Muscle layer of duodenum (tissue), 2 donors: ENCODE measurements around the gene TXNL4A.

ENCODE experiments used
- H3K27ac ChIP-seq: one replicate; pipeline ENCODE4 v1.7.0; 2013; ENCODE audit warnings: mild to moderate bottlenecking, low read length
- H3K27me3 ChIP-seq: one replicate; pipeline ENCODE4 v1.7.0; 2013; ENCODE audit warnings: low read depth, mild to moderate bottlenecking, control low read depth, low read length
- H3K36me3 ChIP-seq, 2 donors: one replicate each; pipeline ENCODE4 v1.7.0; 2013; ENCODE audit warnings: low read length in 2 of 2, control low read depth in 1 of 2, mild to moderate bottlenecking in 1 of 2; ENCODE audit not compliant: insufficient read depth in 2 of 2, control insufficient read depth in 1 of 2
- H3K4me1 ChIP-seq, 2 donors: one replicate each; pipeline ENCODE4 v1.7.0; 2013; ENCODE audit warnings: low read length in 2 of 2, mild to moderate bottlenecking in 2 of 2, control low read depth in 1 of 2, moderate library complexity in 1 of 2; ENCODE audit not compliant: insufficient read depth in 2 of 2, control insufficient read depth in 1 of 2
- H3K4me3 ChIP-seq, 2 donors: one replicate each; pipeline ENCODE4 v1.7.0; 2013; ENCODE audit warnings: low read length in 2 of 2, low read depth in 1 of 2, mild to moderate bottlenecking in 1 of 2
- H3K9me3 ChIP-seq, 2 donors: one replicate each; pipeline ENCODE4 v1.7.0; 2013; ENCODE audit warnings: low read length in 2 of 2, control low read depth in 1 of 2, mild to moderate bottlenecking in 1 of 2; ENCODE audit not compliant: control insufficient read depth in 1 of 2
- donor health status: healthy.

Gene TXNL4A

GRCh38 chr18:79930020-79930642 lies 58.2 kb downstream of the TXNL4A start:
- Histone ChIP-seq H3K27me3 (no peaks in the 10 kb centered on the region), H3K4me1 (peaks cover 0 to 5% of the 10 kb centered on the region in 2 donors), H3K36me3 (peaks cover 16 to 57% of the 10 kb centered on the region in 2 donors), H3K27ac (no peak overlapping the region), H3K9me3 (peaks cover 25 to 33% of the 10 kb centered on the region in 2 donors), H3K4me3 (peak overlapping the region in 1 of 2 donors; percentile 19)

GRCh38 chr18:79928563-79928960 lies 59.8 kb downstream of the TXNL4A start:
- Histone ChIP-seq H3K27me3 (no peaks in the 10 kb centered on the region), H3K36me3 (peaks cover 16 to 59% of the 10 kb centered on the region in 2 donors), H3K9me3 (peaks cover 22 to 33% of the 10 kb centered on the region in 2 donors), H3K4me3 (peak overlapping the region in 1 of 2 donors; percentile 38), H3K4me1 (peaks cover 0 to 13% of the 10 kb centered on the region in 2 donors), H3K27ac (no peak overlapping the region)

GRCh38 chr18:79927607-79928562 lies 60.5 kb downstream of the TXNL4A start:
- H3K9me3 ChIP-seq: peaks cover 18 to 29% of the 10 kb centered on the region in 2 donors
- H3K27ac ChIP-seq: no peak overlapping the region
- peaks cover 0 to 13% of the 10 kb centered on the region in 2 donors for H3K4me1 ChIP-seq

GRCh38 chr18:79926715-79927606 lies 61.4 kb downstream of the TXNL4A start:
- H3K9me3 ChIP-seq: peaks cover 15 to 24% of the 10 kb centered on the region in 2 donors
- H3K4me3 ChIP-seq: no peak overlapping the region
- H3K4me1 ChIP-seq: peaks cover 0 to 13% of the 10 kb centered on the region in 2 donors
- no peaks in the 10 kb centered on the region for H3K27me3 ChIP-seq
- H3K27ac ChIP-seq: no peak overlapping the region
- H3K36me3 ChIP-seq: peaks cover 16 to 51% of the 10 kb centered on the region in 2 donors

More at GRCh38 chr18:79927607-79928562, 60.5 kb downstream of the TXNL4A start:
- Histone ChIP-seq H3K4me3 (no peak overlapping the region), H3K27me3 (no peaks in the 10 kb centered on the region), H3K36me3 (peaks cover 16 to 56% of the 10 kb centered on the region in 2 donors)

GRCh38 chr18:79926306-79926705 lies 62.1 kb downstream of the TXNL4A start:
- Histone ChIP-seq H3K4me1 (peaks cover 0 to 13% of the 10 kb centered on the region in 2 donors), H3K9me3 (peaks cover 15 to 22% of the 10 kb centered on the region in 2 donors), H3K27ac (no peak overlapping the region), H3K36me3 (peaks cover 16 to 48% of the 10 kb centered on the region in 2 donors), H3K27me3 (no peaks in the 10 kb centered on the region), H3K4me3 (no peak overlapping the region)

GRCh38 chr18:79924814-79925731 lies 63.3 kb downstream of the TXNL4A start:
- no peaks in the 10 kb centered on the region for H3K27me3 ChIP-seq
- peaks cover 0 to 13% of the 10 kb centered on the region in 2 donors for H3K4me1 ChIP-seq
- H3K9me3 ChIP-seq: peaks cover 14 to 15% of the 10 kb centered on the region in 2 donors
- H3K27ac ChIP-seq: no peak overlapping the region
- H3K4me3 ChIP-seq: no peak overlapping the region
- peaks cover 16 to 48% of the 10 kb centered on the region in 2 donors for H3K36me3 ChIP-seq

- peaks cover 0 to 13% of the 10 kb centered on the region in 2 donors for H3K4me1 ChIP-seq
- no peak overlapping the region for H3K27ac ChIP-seq
- peaks cover 4 to 5% of the 10 kb centered on the region in 2 donors for H3K9me3 ChIP-seq
- no peak overlapping the region for H3K4me3 ChIP-seq
- no peaks in the 10 kb centered on the region for H3K27me3 ChIP-seq
- H3K36me3 ChIP-seq: peaks cover 9 to 40% of the 10 kb centered on the region in 2 donors
These were observed 64.3 kb downstream of the TXNL4A start for GRCh38 chr18:79923896-79924585.

- Histone ChIP-seq H3K9me3 (no peaks in the 10 kb centered on the region), H3K4me3 (no peak overlapping the region), H3K27me3 (no peaks in the 10 kb centered on the region), H3K36me3 (peaks cover 5 to 40% of the 10 kb centered on the region in 2 donors), H3K4me1 (peaks cover 0 to 13% of the 10 kb centered on the region in 2 donors), H3K27ac (no peak overlapping the region)
These were observed 65.4 kb downstream of the TXNL4A start for GRCh38 chr18:79922971-79923411.

- H3K4me1 ChIP-seq: peaks cover 0 to 13% of the 10 kb centered on the region in 2 donors
- no peaks in the 10 kb centered on the region for H3K27me3 ChIP-seq
- no peak overlapping the region for H3K27ac ChIP-seq
- no peaks in the 10 kb centered on the region for H3K9me3 ChIP-seq
- H3K4me3 ChIP-seq: no peak overlapping the region
- H3K36me3 ChIP-seq: peaks cover 5 to 39% of the 10 kb centered on the region in 2 donors
These were observed 66.1 kb downstream of the TXNL4A start for GRCh38 chr18:79921984-79922965.
